HCT116 (cell line): Measurements from ENCODE around the gene FGFR4.

Experiments used
- CEBPB ChIP-seq: IDR thresholded peaks from 2 replicates; pipeline ENCODE4 v1.6.1; 2012; ENCODE audit warnings: low read depth
- CTCF ChIP-seq, 3 experiments: fragments of 200-600 bp in 1 of 3; sonication (generic) in 1 of 3; IDR thresholded peaks in 2 of 3; conservative IDR thresholded peaks in 1 of 3; 2 replicates each; pipeline ENCODE4 v1.5.1; 2012 to 2017; ENCODE audit warnings: low read depth in 2 of 3, low read length in 2 of 3, antibody characterized with exemption in 1 of 3, borderline replicate concordance in 1 of 3, control low read depth in 1 of 3, mild to moderate bottlenecking in 1 of 3, mixed read lengths in 1 of 3, mixed run types in 1 of 3, moderate library complexity in 1 of 3; ENCODE audit not compliant: insufficient read depth in 1 of 3
- EZH2 ChIP-seq: fragments of 200-600 bp; sonication (generic); IDR thresholded peaks from 2 replicates; pipeline ENCODE4 v1.6.1; 2017; ENCODE audit warnings: antibody characterized with exemption, mixed run types
- EZH2phosphoT487 ChIP-seq: fragments of 200-600 bp; IDR thresholded peaks from 2 replicates; pipeline ENCODE4 v1.6.1; 2018; ENCODE audit warnings: antibody characterized with exemption, borderline replicate concordance
- JUND ChIP-seq: IDR thresholded peaks from 2 replicates; pipeline ENCODE4 v1.6.1; 2012
- MAX ChIP-seq: IDR thresholded peaks from 2 replicates; pipeline ENCODE4 v1.6.1; 2012
- POLR2AphosphoS5 ChIP-seq: IDR thresholded peaks from 2 replicates; pipeline ENCODE4 v1.6.1; 2011; ENCODE audit warnings: mild to moderate bottlenecking, low read depth, low read length, moderate library complexity
- SIN3A ChIP-seq: IDR thresholded peaks from 2 replicates; pipeline ENCODE4 v1.6.1; 2012; ENCODE audit warnings: low read depth
- SRF ChIP-seq: IDR thresholded peaks from 2 replicates; pipeline ENCODE4 v1.6.1; 2012; ENCODE audit warnings: low read depth
- ZFX ChIP-seq: fragments of 450-650 bp; IDR thresholded peaks from 2 replicates; pipeline ENCODE4 v1.6.1; 2017
- ZNF274 ChIP-seq: fragments of 200-500 bp; sonication (Bioruptor generic); IDR thresholded peaks from 2 replicates; pipeline ENCODE4 v1.6.1; 2014; ENCODE audit warnings: mild to moderate bottlenecking, low read depth, low read length, inconsistent platforms

GRCh38 chr5:177140312-177140711, 53.6 kb downstream of the FGFR4 start:
- TF ChIP-seq CTCF (IDR thresholded peaks at IDR 0.05 in 2 of 3, conservative IDR thresholded peaks at IDR 0.05 in 1 of 3; ENCODE audit: borderline replicate concordance in 1 of 3, insufficient read depth in 1 of 3, low read depth in 2 of 3, low read length in 2 of 3) (no peak), EZH2 (no peak), ZFX (no peak), EZH2phosphoT487 (no peak), POLR2AphosphoS5 (no peak), ZNF274 (no peak), CEBPB (no peak), JUND (no peak), SIN3A (no peak), SRF (no peak), MAX (no peak)
